ENCODE results near the gene SLC25A22. TPM values are rescaled to one million over a fixed set of nuclear protein-coding genes. Genes with fewer than 3 reads are reported as not detected.

Gene SLC25A22
- total RNA-seq, 1 donor from 2014 or later, result 35.4 TPM

DNA sequence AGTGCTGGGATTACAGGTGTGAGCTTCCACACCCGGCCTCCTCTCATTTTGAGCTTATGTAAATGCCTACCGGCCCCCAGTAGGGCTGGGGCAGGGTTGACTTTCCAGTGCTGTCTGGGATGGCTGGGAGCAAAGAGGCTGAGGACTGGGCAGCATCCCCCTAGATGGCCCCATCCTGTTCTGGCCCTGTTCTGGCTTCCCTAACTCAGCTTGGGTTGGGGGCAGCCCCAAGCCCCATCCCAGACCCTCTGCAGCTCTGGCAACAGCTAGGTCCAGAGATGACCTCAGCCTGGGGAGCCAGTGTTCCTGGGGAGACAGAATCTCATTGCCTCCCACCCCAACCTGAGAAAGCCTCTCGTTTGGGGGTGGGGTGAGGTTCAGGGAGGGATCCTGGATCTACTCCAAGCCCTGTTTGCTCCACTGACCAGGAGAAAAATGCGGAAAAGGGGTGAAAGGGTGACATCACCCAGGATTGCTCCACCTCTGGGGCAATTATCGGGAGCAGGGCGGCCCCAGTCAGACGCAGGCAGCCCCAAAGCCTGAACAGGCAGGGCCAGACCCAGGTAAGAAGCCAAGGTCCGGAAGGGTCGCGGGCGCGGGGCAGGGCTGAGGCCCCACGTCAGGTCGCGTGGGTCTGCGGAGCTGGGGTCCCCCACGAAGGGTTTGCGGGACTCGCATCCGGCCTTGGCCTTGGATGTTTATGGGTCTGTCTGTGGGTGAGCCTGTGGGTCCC is 20.5 kb upstream of the SLC25A22 start, which contains the start of gene PNPLA2:
Gene PNPLA2 (plus strand): TSS at position 519 of the 733 bp plus-strand sequence. CDS start 805 bp downstream, outside the sequence.
- no peak for TF ChIP-seq CTCF (IDR thresholded peaks at IDR 0.05)
- ATAC-seq (ENCODE audit: low read depth) (no peak), DNase-seq (no peak)
- POLR2A ChIA-PET, result interaction anchor here (0.9 to 5.6 kb wide), 16 partner anchors 8 to 282 kb away, joined by 3 to 104 read pairs (median 7); partner anchors contain the start of genes CD151, CRACR2B, DEAF1 and LRRC56
- H3K4me3 Mint-ChIP-seq, result peak within 1 kb of the TSS; percentile 85
- H3K27me3 Mint-ChIP-seq, result no peaks in the 10 kb centered on the region
- H3K9me3 Mint-ChIP-seq, result no peaks in the 10 kb centered on the region
- H3K4me1 Mint-ChIP-seq, result peaks cover 14% of the 10 kb centered on the region
- intact Hi-C loops (cut with micrococcal nuclease), result loop anchor here (1.0 kb wide), 2 partner anchors 9 to 20 kb away; partner anchors contain the start of genes RPLP2 and SLC25A22
- H3K27ac Mint-ChIP-seq, result peak within 1 kb of the TSS; percentile 41
- H3K36me3 Mint-ChIP-seq (ENCODE audit: low read depth), result peaks cover 12% of the 10 kb centered on the region
- CTCF ChIA-PET, result no interaction called here

DNA sequence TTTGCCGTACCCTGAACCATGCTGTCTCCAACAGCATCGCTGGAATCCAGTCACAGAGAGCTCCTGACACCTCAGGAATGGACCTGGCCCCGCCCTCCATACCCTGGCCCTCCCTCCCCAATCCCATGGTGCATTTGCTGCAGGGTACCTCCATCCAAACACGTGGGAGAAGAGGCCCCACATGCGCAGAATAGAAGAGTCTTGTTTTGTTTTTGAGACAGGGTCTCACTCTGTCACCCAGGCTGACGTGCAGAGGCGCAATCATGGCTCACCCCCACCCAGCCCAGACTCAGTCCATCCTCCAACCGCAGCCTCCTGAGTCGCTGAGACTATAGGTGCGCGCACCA is 18.3 kb upstream of the SLC25A22 start:
- Mint-ChIP-seq H3K4me3 (no peak overlapping the region), H3K27ac (no peak overlapping the region), H3K9me3 (no peaks in the 10 kb centered on the region), H3K4me1 (peaks cover 20% of the 10 kb centered on the region), H3K27me3 (no peaks in the 10 kb centered on the region), H3K36me3 (ENCODE audit: low read depth) (peaks cover 25% of the 10 kb centered on the region)
- intact Hi-C loops (cut with micrococcal nuclease), result no loop called here
- TF ChIP-seq CTCF (IDR thresholded peaks at IDR 0.05), result no peak
- DNase-seq (no peak), ATAC-seq (ENCODE audit: low read depth) (no peak)
- POLR2A ChIA-PET, result interaction anchor here (0.6 to 5.6 kb wide), 2 partner anchors 15 to 20 kb away, joined by 5 to 104 read pairs; partner anchors contain the start of genes CD151 and CRACR2B
- CTCF ChIA-PET, result no interaction called here

- intact Hi-C loops (cut with micrococcal nuclease), result no loop called here
- TF ChIP-seq CTCF (IDR thresholded peaks at IDR 0.05), result no peak
- no peak for DNase-seq
- no peak for ATAC-seq (ENCODE audit: low read depth)
- ChIA-PET POLR2A (interaction anchor here (0.6 to 5.6 kb wide), 2 partner anchors 15 to 20 kb away, joined by 5 to 104 read pairs; partner anchors contain the start of genes CD151 and CRACR2B), CTCF (no interaction called here)
- H3K27ac Mint-ChIP-seq, result no peak overlapping the region
- H3K27me3 Mint-ChIP-seq, result no peaks in the 10 kb centered on the region
- no peaks in the 10 kb centered on the region for H3K9me3 Mint-ChIP-seq
- peaks cover 31% of the 10 kb centered on the region for H3K36me3 Mint-ChIP-seq (ENCODE audit: low read depth)
- peaks cover 21% of the 10 kb centered on the region for H3K4me1 Mint-ChIP-seq
- no peak overlapping the region for H3K4me3 Mint-ChIP-seq
Observed at GRCh38 chr11:815675-816432, 17.8 kb upstream of the SLC25A22 start.

GRCh38 chr11:813456-814096 is 15.5 kb upstream of the SLC25A22 start:
- intact Hi-C loops (cut with micrococcal nuclease), result no loop called here
- Mint-ChIP-seq H3K27ac (no peak overlapping the region), H3K27me3 (no peaks in the 10 kb centered on the region), H3K36me3 (ENCODE audit: low read depth) (peaks cover 39% of the 10 kb centered on the region), H3K4me1 (peaks cover 27% of the 10 kb centered on the region), H3K9me3 (no peaks in the 10 kb centered on the region), H3K4me3 (no peak overlapping the region)
- TF ChIP-seq CTCF (IDR thresholded peaks at IDR 0.05), result no peak
- DNase-seq, result no peak
- ChIA-PET CTCF (no interaction called here), POLR2A (interaction anchor here (1.1 kb wide), 1 partner anchor 17 kb away, joined by 4 read pairs; no protein-coding TSS in a partner anchor)
- ATAC-seq (ENCODE audit: low read depth), result no peak

Measured in activated B cell treated with CpG ODN at 0.5 μM for 24 hours (primary cell).